Activated T-helper 9 cell treated with anti-CD3 and anti-CD28 coated beads, Interleukin-2, amount 50 U/mL, for 16 hours (primary cell): ENCODE measurements around the gene TBK1.
"Not testable (repeated sequence)": the region's sequence is repeated elsewhere in the genome, so short reads cannot be mapped to it uniquely, and the experiment has no call there.

Source experiments
- DNase-seq: peaks from one replicate; pipeline ENCODE4 v3.0.0-alpha.2; 2020; ENCODE audit warnings: low read depth

TBK1 gene

GRCh38 chr12:64497484-64497883 is 45.6 kb downstream of the TBK1 start:
- no peak for DNase-seq

- DNase-seq = no peak
Observed at GRCh38 chr12:64497903-64498302, 46.0 kb downstream of the TBK1 start.

DNA sequence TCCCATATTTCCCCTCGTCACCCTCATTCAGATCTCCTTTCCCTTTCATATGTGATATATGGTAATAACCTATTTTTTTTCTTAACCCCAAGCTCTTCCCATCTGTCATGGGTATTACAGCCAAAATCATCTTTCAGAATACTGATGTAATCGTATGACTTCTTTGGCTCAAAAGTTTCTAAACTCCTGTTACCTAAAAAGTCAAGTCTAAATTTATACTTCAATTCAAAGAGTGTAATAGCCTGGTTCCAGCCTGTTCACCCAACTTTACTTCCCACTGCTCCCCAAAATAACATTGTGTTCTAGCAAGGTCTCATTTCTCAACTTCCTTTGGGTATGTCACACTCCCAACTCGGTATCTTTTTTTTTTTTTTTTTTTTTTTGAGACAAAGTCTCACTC is 48.5 kb downstream of the TBK1 start:
- DNase-seq = no peak

GRCh38 chr12:64501486-64501885 is 49.6 kb downstream of the TBK1 start:
- DNase-seq = no peak

- no peak for DNase-seq
Observed at GRCh38 chr12:64506955-64507354, 55.0 kb downstream of the TBK1 start.

DNA sequence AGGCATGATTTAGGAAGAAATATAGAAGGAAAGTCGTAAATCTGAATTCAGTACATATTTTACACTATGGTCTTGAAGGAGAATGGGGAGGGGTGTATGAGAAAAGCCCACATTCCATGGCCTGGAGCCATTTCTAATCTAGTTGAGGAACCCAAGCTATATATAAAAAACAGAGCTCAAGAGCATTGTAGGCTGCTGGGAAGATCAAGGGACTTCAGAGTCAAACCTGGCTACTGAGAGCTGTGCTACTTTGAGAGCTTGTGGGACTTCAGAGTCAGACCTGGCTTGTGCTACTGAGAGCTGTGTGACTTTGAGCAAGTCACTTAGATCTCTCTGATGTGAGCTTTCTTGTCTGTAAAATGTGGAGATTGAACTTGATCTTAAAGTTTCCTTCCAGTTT is 58.7 kb downstream of the TBK1 start:
- no peak for DNase-seq

DNA sequence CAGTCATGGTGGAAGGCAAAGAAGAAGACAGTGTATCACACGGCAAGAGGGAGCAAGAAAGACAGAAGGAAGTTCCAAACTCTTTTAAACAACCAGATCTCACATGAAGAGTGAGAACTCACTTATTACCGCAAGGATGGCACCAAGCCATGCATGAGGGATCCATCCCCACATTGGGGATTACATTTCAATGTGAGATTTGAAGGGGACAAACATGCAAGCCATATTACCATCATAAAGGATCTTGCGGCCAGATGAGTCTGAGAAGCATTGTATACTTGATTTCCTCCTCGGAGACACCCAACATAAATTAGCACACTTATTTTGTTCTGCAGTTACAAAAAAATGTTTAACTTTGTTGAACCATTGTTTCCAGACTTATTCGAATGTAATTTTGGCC is 66.5 kb downstream of the TBK1 start:
- DNase-seq = no peak

DNA sequence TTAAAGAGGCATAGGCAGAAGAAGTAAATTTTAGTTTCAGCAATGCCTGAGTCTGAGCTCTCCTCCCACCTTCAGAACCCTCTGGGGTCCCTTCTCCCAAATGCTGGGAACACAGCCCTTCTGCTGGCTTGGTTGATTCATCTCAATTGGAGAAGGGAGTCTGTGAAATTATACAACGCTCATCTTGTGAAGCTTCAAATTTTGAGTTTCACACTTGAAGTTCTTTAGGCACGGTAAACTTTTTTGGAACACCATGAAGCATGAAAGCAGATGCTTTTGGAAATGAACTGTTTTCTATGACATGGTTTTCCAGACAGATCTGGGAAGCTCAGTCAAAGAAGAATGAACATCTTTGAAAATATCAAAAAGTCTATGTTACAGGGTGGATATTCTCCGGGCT is 69.9 kb downstream of the TBK1 start:
- no peak for DNase-seq

GRCh38 chr12:64522316-64522715 is 70.4 kb downstream of the TBK1 start:
- DNase-seq = no peak

- no peak for DNase-seq
Observed at GRCh38 chr12:64522807-64523206, 70.9 kb downstream of the TBK1 start.

DNA sequence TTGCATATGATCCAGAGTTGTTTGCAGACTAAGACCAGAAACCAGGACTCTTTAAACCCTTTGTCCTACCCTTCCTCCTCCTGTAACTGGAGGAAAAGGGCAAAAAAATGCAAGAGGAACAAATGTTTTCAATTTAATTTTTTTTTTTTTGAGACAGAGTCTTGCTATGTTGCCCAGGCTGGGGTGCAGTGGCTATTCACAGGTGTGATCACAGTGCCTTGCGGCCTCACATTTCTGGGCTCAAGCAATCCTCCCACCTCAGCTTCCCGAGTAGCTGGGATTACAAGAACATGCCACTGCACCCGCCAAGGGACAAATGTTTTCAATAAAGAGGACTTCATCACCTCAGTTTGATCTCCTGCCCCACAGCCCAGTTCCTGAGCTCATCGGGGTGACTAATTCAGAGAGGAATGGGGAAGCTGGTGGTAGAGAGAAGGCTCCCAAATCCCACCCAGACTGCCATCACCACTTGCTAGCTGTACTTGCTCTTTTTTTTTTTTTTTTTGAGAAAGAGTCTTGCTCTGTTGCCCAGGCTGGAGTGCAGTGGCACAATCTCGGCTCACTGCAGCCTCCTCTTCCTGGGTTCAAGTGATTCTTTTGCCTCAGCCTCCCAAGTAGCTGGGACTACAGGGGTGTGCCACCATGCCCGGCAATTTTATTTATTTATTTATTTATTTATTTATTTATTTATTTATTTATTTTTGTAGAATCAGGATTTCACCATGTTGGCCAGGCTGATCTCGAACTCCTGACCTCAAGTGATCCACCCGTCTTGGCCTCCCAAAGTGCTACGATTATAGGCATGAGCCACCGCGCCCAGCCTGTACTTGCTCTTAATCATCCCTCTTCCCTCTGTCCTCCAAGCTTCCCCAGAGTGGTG is 71.9 kb downstream of the TBK1 start:
- not testable (repeated sequence) for DNase-seq

GRCh38 chr12:64525461-64526160 is 73.7 kb downstream of the TBK1 start:
- DNase-seq = no peak

DNA sequence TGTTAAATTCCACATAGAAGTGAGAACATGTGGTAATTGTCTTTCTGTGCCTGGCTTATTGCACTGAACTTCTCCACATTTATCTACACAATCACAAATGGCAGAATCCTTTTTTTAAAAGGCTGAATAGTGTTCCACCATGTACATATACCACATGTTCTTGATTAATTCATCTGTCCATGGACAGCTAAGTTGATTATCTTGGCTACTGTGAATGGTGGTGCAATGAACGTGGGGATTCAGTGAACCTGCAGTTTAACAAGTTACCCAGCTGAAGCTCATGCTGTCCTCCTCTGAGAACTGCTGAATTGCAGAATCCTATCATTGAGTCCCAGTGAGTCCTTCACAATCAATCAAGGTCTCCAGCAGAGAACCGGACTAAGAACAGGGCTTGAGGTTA is 74.9 kb downstream of the TBK1 start:
- DNase-seq = no peak

GRCh38 chr12:64528616-64529015 is 76.7 kb downstream of the TBK1 start:
- no peak for DNase-seq

- no peak for DNase-seq
Observed at GRCh38 chr12:64530566-64530965, 78.6 kb downstream of the TBK1 start.

GRCh38 chr12:64531665-64532334 is 79.9 kb downstream of the TBK1 start:
- DNase-seq = no peak

DNA sequence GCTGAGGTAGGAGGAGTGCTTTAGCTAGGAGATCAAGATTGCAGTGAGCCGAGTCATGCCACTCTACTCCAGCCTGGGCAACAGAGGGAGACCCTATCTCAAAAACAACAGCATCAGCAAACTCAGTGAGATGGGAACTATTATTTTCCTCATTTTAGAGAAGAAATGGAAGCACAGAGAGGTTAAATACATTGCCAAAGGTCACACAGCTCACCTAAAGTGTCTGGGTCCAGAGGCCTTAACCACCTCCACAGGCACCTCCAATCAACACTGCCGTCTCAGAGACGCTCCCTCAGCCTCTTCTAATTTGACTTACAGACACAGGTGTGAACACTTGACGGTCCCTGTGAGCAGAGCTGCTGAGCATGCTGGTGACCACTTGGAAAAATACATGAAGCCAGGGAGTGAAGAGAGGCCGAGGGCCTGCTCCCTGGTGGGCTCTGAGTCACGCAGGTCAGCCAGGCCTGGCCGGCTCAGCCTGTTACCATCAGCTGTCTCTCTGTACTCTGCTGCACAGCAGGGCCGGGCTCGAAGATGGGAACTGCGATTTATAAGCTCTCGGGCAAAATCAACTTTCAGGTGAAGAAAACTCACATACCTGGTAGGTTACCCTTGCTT is 80.9 kb downstream of the TBK1 start:
- DNase-seq = no peak

DNA sequence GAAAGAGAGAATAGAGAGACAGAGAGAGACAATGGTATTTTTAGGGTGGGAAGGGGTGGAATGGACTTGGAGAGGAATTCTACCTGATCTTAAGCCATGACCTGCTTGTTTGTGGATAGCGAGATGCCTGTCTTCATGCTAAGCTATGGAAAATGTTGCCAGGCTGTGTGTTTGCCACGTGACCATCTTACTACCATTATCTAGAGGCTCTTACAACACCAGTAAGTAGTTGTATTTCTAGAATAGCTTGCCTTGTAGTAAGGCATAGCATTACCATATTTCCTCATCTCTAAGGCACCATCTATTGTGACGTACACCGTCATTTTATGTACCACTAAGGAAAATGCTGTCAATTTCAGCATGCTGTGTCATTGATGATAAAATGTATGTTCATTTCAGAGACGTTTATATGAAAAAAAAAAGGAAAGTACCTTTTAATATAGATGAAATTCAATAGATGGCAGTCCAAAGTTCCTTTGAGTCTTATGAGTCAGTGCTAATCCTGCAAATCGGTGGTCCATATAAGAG is 82.8 kb downstream of the TBK1 start:
- DNase-seq = no peak

DNA sequence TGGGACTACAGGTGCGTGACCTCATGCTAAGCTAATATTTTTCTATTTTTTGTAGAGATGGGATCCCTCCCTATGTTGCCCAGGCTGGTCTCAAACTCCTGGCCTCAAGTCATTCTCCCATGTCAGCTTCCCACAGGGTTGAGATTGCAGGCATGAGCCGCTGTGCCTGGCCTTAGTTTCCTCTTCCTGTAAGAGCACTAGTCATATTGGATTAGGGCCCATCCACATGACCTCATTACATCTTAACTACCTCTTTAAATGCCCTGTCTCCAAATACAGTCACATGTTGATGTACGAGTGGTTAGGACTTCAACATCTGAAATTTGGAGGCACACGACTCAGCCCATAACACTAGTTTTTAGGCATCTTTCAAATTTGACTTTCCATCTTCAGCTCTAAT is 86.2 kb downstream of the TBK1 start:
- DNase-seq = no peak

- not testable (repeated sequence) for DNase-seq
Observed at GRCh38 chr12:64542409-64543047, 90.6 kb downstream of the TBK1 start.

DNA sequence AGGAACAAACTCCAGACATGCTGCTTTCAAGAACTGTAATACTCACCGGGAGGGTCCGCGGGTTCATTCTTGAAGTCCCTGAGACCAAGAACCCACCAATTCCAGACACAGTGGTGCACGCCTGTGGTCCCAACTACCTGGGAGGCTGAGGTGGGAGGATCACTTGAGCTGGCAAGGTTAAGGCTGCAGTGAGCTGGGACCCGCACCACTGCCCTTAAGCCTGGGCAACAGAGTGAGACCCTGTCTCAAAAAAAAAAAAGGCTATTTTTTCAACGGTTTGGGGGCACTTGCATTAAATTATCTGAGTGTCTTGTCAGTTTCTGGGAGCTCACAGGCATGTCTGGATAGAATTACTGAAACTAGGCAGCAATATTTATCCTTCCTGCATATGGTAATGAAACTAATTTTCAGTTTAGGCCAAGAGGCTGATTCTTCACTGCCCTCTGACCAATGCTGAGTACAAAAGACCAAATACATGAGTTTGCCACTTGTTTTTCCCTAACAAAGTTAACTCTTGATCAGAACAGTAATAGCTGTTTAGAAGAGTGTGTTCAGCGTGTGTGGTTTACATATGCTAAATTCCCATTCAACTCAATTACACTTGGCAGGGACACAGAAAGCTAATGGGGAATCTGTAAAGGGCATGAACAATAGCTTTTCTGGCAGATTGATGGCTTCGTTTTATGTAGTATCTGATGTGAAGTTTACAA is 92.6 kb downstream of the TBK1 start:
- DNase-seq = no peak
